ENCODE results near the gene CHEK1. TPM values are rescaled to one million over a fixed set of nuclear protein-coding genes. Genes with fewer than 3 reads are reported as not detected.

CHEK1 gene
- total RNA-seq, 1 experiment from 2014 or later, result 111 TPM

GRCh38 chr11:125621995-125622394 lies 3.0 kb upstream of the CHEK1 start:
- TF ChIP-seq ATF6 (CRISPR knock-in tag; IDR thresholded peaks at IDR 0.05) (no peak), CREM (CRISPR knock-in tag; IDR thresholded peaks at IDR 0.05) (no peak), ZNF423 (CRISPR knock-in tag; IDR thresholded peaks at IDR 0.05) (no peak), GRHL2 (CRISPR knock-in tag; IDR thresholded peaks at IDR 0.05; ENCODE audit: insufficient replicate concordance, severe bottlenecking) (no peak), ATF2 (CRISPR knock-in tag; IDR thresholded peaks at IDR 0.05; ENCODE audit: borderline replicate concordance, low read depth) (no peak), MLX (CRISPR knock-in tag; IDR thresholded peaks at IDR 0.05) (no peak), ATF1 (CRISPR knock-in tag; IDR thresholded peaks at IDR 0.05) (no peak), ZNF532 (CRISPR knock-in tag; IDR thresholded peaks at IDR 0.05; ENCODE audit: borderline replicate concordance) (no peak)
- no peaks in the 10 kb centered on the region for H3K27me3 Mint-ChIP-seq (ENCODE audit: low read depth)
- no peaks in the 10 kb centered on the region for H3K9me3 Mint-ChIP-seq
- peaks cover 7% of the 10 kb centered on the region for H3K4me1 Mint-ChIP-seq
- ChIA-PET CTCF (interaction anchor here (0.6 to 0.9 kb wide), 2 partner anchors 44 to 57 kb away, joined by 3 read pairs; no protein-coding TSS in a partner anchor), POLR2A (no interaction called here)
- no peak overlapping the region for H3K4me3 Mint-ChIP-seq
- peaks cover 47% of the 10 kb centered on the region for H3K36me3 Mint-ChIP-seq
- DNase-seq (ENCODE audit: low spot score), result no peak
- ATAC-seq, result no peak
- no peak overlapping the region for H3K27ac Mint-ChIP-seq

- Mint-ChIP-seq H3K36me3 (peaks cover 46% of the 10 kb centered on the region), H3K27ac (peak overlapping the region; percentile 83; the same call in 1 of the 2 replicates)
- CTCF ChIA-PET, result no interaction called here
These were observed 1.9 kb upstream of the CHEK1 start for GRCh38 chr11:125623064-125623463.

GRCh38 chr11:125625225-125625629 lies 264 bp downstream of the CHEK1 start:
- no peaks in the 10 kb centered on the region for H3K9me3 Mint-ChIP-seq
- ATAC-seq, result no peak; the same call in 1 of the 2 replicates
- peak overlapping the region; percentile 88 for H3K4me3 Mint-ChIP-seq
- peak overlapping the region; percentile 97 for H3K27ac Mint-ChIP-seq
- no peaks in the 10 kb centered on the region for H3K27me3 Mint-ChIP-seq (ENCODE audit: low read depth)
- peaks cover 13% of the 10 kb centered on the region for H3K4me1 Mint-ChIP-seq
- no peak for DNase-seq (ENCODE audit: low spot score)
- H3K36me3 Mint-ChIP-seq, result peaks cover 35% of the 10 kb centered on the region
- ChIA-PET CTCF (interaction anchor here (0.6 to 1.6 kb wide), 5 partner anchors 55 to 278 kb away, joined by 3 to 4 read pairs (median 4); partner anchors contain the start of gene PUS3), POLR2A (interaction anchor here (0.8 to 2.1 kb wide), 2 partner anchors 33 to 436 kb away, joined by 3 to 9 read pairs; partner anchors contain the start of gene STT3A)
- 0 out of 2 replicates have a peak, but pooled peaks have one; percentile 6 for TF ChIP-seq PRDM15 (CRISPR knock-in tag; IDR thresholded peaks at IDR 0.05)
- TF ChIP-seq FOXP1 (CRISPR knock-in tag; IDR thresholded peaks at IDR 0.05; ENCODE audit: borderline replicate concordance), result no peak
- TF ChIP-seq CBFB (CRISPR knock-in tag; IDR thresholded peaks at IDR 0.05; ENCODE audit: low read depth), result no peak
- TF ChIP-seq CREB1 (CRISPR knock-in tag; IDR thresholded peaks at IDR 0.05), result no peak
- TF ChIP-seq ZNF416 (CRISPR knock-in tag; IDR thresholded peaks at IDR 0.05), result peak; percentile 78; the same call in 1 of the 2 replicates
- TF ChIP-seq ATF3 (CRISPR knock-in tag; conservative IDR thresholded peaks at IDR 0.05), result no peak
- peak; percentile 9; the same call in 1 of the 2 replicates for TF ChIP-seq ZNF423 (CRISPR knock-in tag; IDR thresholded peaks at IDR 0.05)
- TF ChIP-seq FOXK1 (CRISPR knock-in tag; IDR thresholded peaks at IDR 0.05), result no peak
- TF ChIP-seq GTF2I (CRISPR knock-in tag; conservative IDR thresholded peaks at IDR 0.05), result no peak
- no peak for TF ChIP-seq IRF1 (CRISPR knock-in tag; IDR thresholded peaks at IDR 0.05)

More at GRCh38 chr11:125623064-125623463, 1.9 kb upstream of the CHEK1 start:
- Mint-ChIP-seq H3K9me3 (no peaks in the 10 kb centered on the region), H3K27me3 (ENCODE audit: low read depth) (no peaks in the 10 kb centered on the region), H3K4me1 (peaks cover 13% of the 10 kb centered on the region), H3K4me3 (no peak overlapping the region)
- TF ChIP-seq NR1H2 (CRISPR knock-in tag; IDR thresholded peaks at IDR 0.05) (no peak), ZNF232 (CRISPR knock-in tag; IDR thresholded peaks at IDR 0.05) (no peak)
- no peak for ATAC-seq
- no peak for DNase-seq (ENCODE audit: low spot score)
- POLR2A ChIA-PET, result no interaction called here

All from WTC11 (cell line).